Mucosa of descending colon (tissue), 3 donors: ENCODE measurements around the gene PDCD2L. TPM values are rescaled to one million over a fixed set of nuclear protein-coding genes. Genes with fewer than 3 reads are reported as not detected.

Experiments used
- ATAC-seq: fragments of 200-7000 bp; cut with Tn5 transposase; one replicate; pipeline ENCODE4 v1.9.1; 2020; ENCODE audit warnings: mild to moderate bottlenecking, moderate library complexity
- DNase-seq, 3 donors: peaks; one replicate each; pipeline ENCODE4 v3.0.0-alpha.2; 2020
- H3K36me3 ChIP-seq: fragments of 200-600 bp; one replicate; pipeline ENCODE4 v1.8.0; 2021; ENCODE audit warnings: low read depth, mild to moderate bottlenecking
- H3K4me1 ChIP-seq: fragments of 200-600 bp; one replicate; pipeline ENCODE4 v1.8.0; 2021; ENCODE audit warnings: low read depth, mild to moderate bottlenecking
- H3K4me3 ChIP-seq: fragments of 200-600 bp; one replicate; pipeline ENCODE4 v1.8.0; 2021; ENCODE audit warnings: mild to moderate bottlenecking
- H3K9me3 ChIP-seq: fragments of 200-600 bp; one replicate; pipeline ENCODE4 v1.8.0; 2021; ENCODE audit warnings: mild to moderate bottlenecking
- CTCF ChIP-seq: fragments of 200-600 bp; IDR thresholded peaks from one replicate; pipeline ENCODE4 v1.8.0; 2022; ENCODE audit warnings: antibody characterized with exemption, mild to moderate bottlenecking
- intact Hi-C, 2 donors: fragments of 100-400 bp; cut with DNase I in 1 of 2; cut with micrococcal nuclease in 1 of 2; formaldehyde crosslinking; loops; one replicate each; pipeline versions ENCODE4 v1.11.0 to v1.11.1; 2022; cut with DNase I, micrococcal nuclease
- total RNA-seq, 3 donors: library from RNA; stranded (reverse); fragmentation: NEBNext Ultra II Directional in 2 of 3; extraction: Animal tissue kit (Norgen Biotek cat#: 25700) in 2 of 3; gene quantifications; one replicate each; pipeline versions ENCODE4 v1.2.1 to v1.2.4, GENCODE V29; 2021 to 2023
- donor health status: DM: no; HTN: no; CAD: no; lungs with moderate emphysema.
- donor health status: DM: no; HTN: no; CAD: no.
- donor health status: DM: no; HTN: yes; CAD: no.

The PDCD2L gene
- total RNA-seq, 3 donors from 2014 or later: 6.4 to 10.5 (median 8.1) TPM

- DNase-seq (no peak), ATAC-seq (no peak)
- TF ChIP-seq CTCF: no peak
- Histone ChIP-seq H3K9me3 (no peaks in the 10 kb centered on the region), H3K4me3 (no peak overlapping the region), H3K4me1 (peaks cover 17% of the 10 kb centered on the region), H3K36me3 (no peaks in the 10 kb centered on the region)
- intact Hi-C loops: no loop called here
Observed at GRCh38 chr19:34429553-34429952, 25.4 kb downstream of the PDCD2L start.

GRCh38 chr19:34430738-34431625 is 26.8 kb downstream of the PDCD2L start:
- ATAC-seq: peak; percentile 27
- DNase-seq: peak in 1 of 3 donors; percentile 27
- H3K4me3 ChIP-seq: no peak overlapping the region
- no peak for TF ChIP-seq CTCF
- intact Hi-C loops: no loop called here
- peaks cover 8% of the 10 kb centered on the region for H3K36me3 ChIP-seq
- peaks cover 17% of the 10 kb centered on the region for H3K4me1 ChIP-seq
- H3K9me3 ChIP-seq: no peaks in the 10 kb centered on the region

GRCh38 chr19:34431681-34432402 is 27.6 kb downstream of the PDCD2L start:
- no peak for DNase-seq
- peaks cover 17% of the 10 kb centered on the region for H3K4me1 ChIP-seq
- ATAC-seq: no peak

GRCh38 chr19:34432797-34433196 is 28.6 kb downstream of the PDCD2L start:
- no peak for DNase-seq

More at GRCh38 chr19:34431681-34432402, 27.6 kb downstream of the PDCD2L start:
- TF ChIP-seq CTCF: no peak
- Histone ChIP-seq H3K9me3 (no peaks in the 10 kb centered on the region), H3K4me3 (no peak overlapping the region), H3K36me3 (peaks cover 8% of the 10 kb centered on the region)
- intact Hi-C loops: no loop called here

DNA sequence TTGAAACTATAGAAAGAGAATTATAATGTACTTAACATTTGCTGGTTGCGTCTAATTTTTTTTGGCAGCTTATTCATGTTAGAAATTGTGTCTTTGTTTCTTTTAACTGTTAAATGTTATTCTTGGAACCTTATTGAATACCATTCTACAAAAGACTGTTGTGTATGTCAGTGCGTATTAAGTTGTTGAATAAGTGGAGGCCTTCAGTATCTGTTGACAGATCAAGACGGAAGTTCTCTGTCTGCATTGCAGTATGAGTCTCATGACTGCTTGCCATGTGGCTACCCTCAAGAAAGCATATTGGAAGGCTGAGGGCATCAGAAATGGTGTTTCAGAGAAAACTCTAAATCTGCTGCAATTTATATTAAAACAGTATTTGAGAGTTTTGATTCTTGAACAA is 32.5 kb downstream of the PDCD2L start:
- Histone ChIP-seq H3K36me3 (peaks cover 11% of the 10 kb centered on the region), H3K4me3 (no peak overlapping the region), H3K4me1 (no peaks in the 10 kb centered on the region), H3K9me3 (no peaks in the 10 kb centered on the region)
- TF ChIP-seq CTCF: no peak
- DNase-seq (no peak), ATAC-seq (no peak)
- intact Hi-C loops: no loop called here

More at GRCh38 chr19:34432797-34433196, 28.6 kb downstream of the PDCD2L start:
- Histone ChIP-seq H3K4me3 (no peak overlapping the region), H3K4me1 (peaks cover 17% of the 10 kb centered on the region), H3K9me3 (no peaks in the 10 kb centered on the region), H3K36me3 (peaks cover 8% of the 10 kb centered on the region)
- intact Hi-C loops: no loop called here
- ATAC-seq: no peak
- no peak for TF ChIP-seq CTCF
